IMR-90 (cell line): ENCODE measurements around the gene EHBP1. TPM values are rescaled to one million over a fixed set of nuclear protein-coding genes. Genes with fewer than 3 reads are reported as not detected.

ENCODE experiments used
- ATAC-seq: fragments of 200-7000 bp; cut with Tn5 transposase; 2 replicates; pipeline ENCODE4 v1.9.1; 2020; ENCODE audit warnings: low read depth, mild to moderate bottlenecking, moderate library complexity
- BruUV-seq: library from RNA; stranded (reverse); fragments of 400-500 nt; replicated peaks from 2 replicates; lab custom pipeline; 2021; lab: Mats Ljungman, UMichigan
- CTCF ChIA-PET: fragments of 300-600 bp; formaldehyde crosslinking; extraction: SDS; loops from one replicate; lab custom pipeline; 2021; ENCODE audit warnings: antibody characterized with exemption; lab: Yijun Ruan, JAX
- POLR2A ChIA-PET: fragments of 300-600 bp; sonication (Branson Sonifier 250); formaldehyde crosslinking; loops from one replicate; lab custom pipeline; 2022; ENCODE audit warnings: antibody characterized with exemption; ENCODE audit not compliant: unreplicated experiment; lab: Charles Lee
- DNase-seq: peaks from one replicate; pipeline ENCODE4 v3.0.0; 2013
- H2AFZ ChIP-seq: replicated peaks from 2 replicates; pipeline ENCODE3; 2013; ENCODE audit warnings: low read length, mild to moderate bottlenecking; ENCODE audit not compliant: poor library complexity
- H2AK5ac ChIP-seq: 2 replicates; pipeline ENCODE4 v1.6.1; 2013; ENCODE audit warnings: low read depth, low read length, inconsistent platforms
- H2AK9ac ChIP-seq: replicated peaks from 2 replicates; pipeline ENCODE3; 2013; ENCODE audit warnings: mild to moderate bottlenecking, low read depth, low read length, moderate library complexity; ENCODE audit not compliant: poor library complexity
- H2BK120ac ChIP-seq: 2 replicates; pipeline ENCODE4 v1.6.1; 2013; ENCODE audit warnings: low read depth, low read length, inconsistent platforms
- H2BK15ac ChIP-seq: 3 replicates; pipeline ENCODE4 v1.6.1; 2013; ENCODE audit warnings: low read depth, low read length, inconsistent platforms
- H2BK20ac ChIP-seq: 2 replicates; pipeline ENCODE4 v1.6.1; 2013; ENCODE audit warnings: low read depth, mild to moderate bottlenecking, inconsistent platforms, low read length, moderate library complexity
- H2BK5ac ChIP-seq: 2 replicates; pipeline ENCODE4 v1.6.1; 2013; ENCODE audit warnings: mild to moderate bottlenecking, low read depth, low read length, inconsistent platforms; ENCODE audit not compliant: poor library complexity, severe bottlenecking
- H3K14ac ChIP-seq: replicated peaks from 2 replicates; pipeline ENCODE4 v1.6.1; 2013; ENCODE audit warnings: low read depth, low read length, inconsistent platforms
- H3K18ac ChIP-seq: 2 replicates; pipeline ENCODE4 v1.6.1; 2013; ENCODE audit warnings: low read depth, low read length, control low read depth
- H3K23ac ChIP-seq: 2 replicates; pipeline ENCODE4 v1.6.1; 2013; ENCODE audit warnings: low read depth, low read length, inconsistent platforms
- H3K27ac ChIP-seq: 2 replicates; pipeline ENCODE4 v1.5.1; 2013; ENCODE audit warnings: mild to moderate bottlenecking, control low read depth, low read length; ENCODE audit not compliant: insufficient read depth
- H3K27me3 ChIP-seq: 2 replicates; pipeline ENCODE4 v1.6.1; 2013; ENCODE audit warnings: low read length; ENCODE audit not compliant: control insufficient read depth, insufficient read depth
- H3K36me3 ChIP-seq: 2 replicates; pipeline ENCODE4 v1.6.1; 2013; ENCODE audit warnings: low read length, mixed read lengths; ENCODE audit not compliant: control insufficient read depth, insufficient read depth
- H3K4ac ChIP-seq: 2 replicates; pipeline ENCODE4 v1.6.1; 2013; ENCODE audit warnings: low read depth, low read length, inconsistent platforms
- H3K4me1 ChIP-seq: 2 replicates; pipeline ENCODE4 v1.6.1; 2013; ENCODE audit warnings: low read length, mixed read lengths; ENCODE audit not compliant: control insufficient read depth, insufficient read depth
- H3K4me2 ChIP-seq: 2 replicates; pipeline ENCODE4 v1.6.1; 2013; ENCODE audit warnings: low read depth, mild to moderate bottlenecking, control low read depth, low read length, moderate library complexity
- H3K4me3 ChIP-seq: 2 replicates; pipeline ENCODE4 v1.5.1; 2013; ENCODE audit warnings: low read depth, mild to moderate bottlenecking, control low read depth, low read length, moderate library complexity; ENCODE audit not compliant: insufficient read depth
- H3K56ac ChIP-seq: 2 replicates; pipeline ENCODE4 v1.6.1; 2013; ENCODE audit warnings: low read length, inconsistent platforms; ENCODE audit not compliant: insufficient read depth; ENCODE audit errors: extremely low read depth
- H3K79me1 ChIP-seq, 2 experiments: 2 replicates each; pipeline ENCODE4 v1.6.1; 2013; ENCODE audit warnings: low read length in 2 of 2, inconsistent platforms in 1 of 2, low read depth in 1 of 2
- H3K9ac ChIP-seq: 2 replicates; pipeline ENCODE4 v1.6.1; 2013; ENCODE audit warnings: low read depth, low read length, control low read depth
- H3K9me1 ChIP-seq: 2 replicates; pipeline ENCODE4 v1.6.1; 2013; ENCODE audit warnings: low read length, inconsistent platforms; ENCODE audit not compliant: insufficient read depth
- H3K9me3 ChIP-seq: 2 replicates; pipeline ENCODE4 v1.6.1; 2013; ENCODE audit warnings: low read length; ENCODE audit not compliant: control insufficient read depth, insufficient read depth
- H4K20me1 ChIP-seq: 2 replicates; pipeline ENCODE4 v1.6.1; 2013; ENCODE audit warnings: low read length, inconsistent platforms; ENCODE audit not compliant: insufficient read depth
- H4K5ac ChIP-seq: 2 replicates; pipeline ENCODE4 v1.6.1; 2013; ENCODE audit warnings: mild to moderate bottlenecking, low read depth, low read length, control low read depth
- H4K8ac ChIP-seq, 2 experiments: 2 replicates each; pipeline ENCODE4 v1.6.1; 2013; ENCODE audit warnings: low read depth in 2 of 2, low read length in 2 of 2, control low read depth in 1 of 2, inconsistent platforms in 1 of 2
- H4K91ac ChIP-seq: 2 replicates; pipeline ENCODE4 v1.6.1; 2013; ENCODE audit warnings: low read depth, low read length, inconsistent platforms; ENCODE audit not compliant: insufficient read depth
- BHLHE40 ChIP-seq: fragments of 150-350 bp; IDR thresholded peaks from 2 replicates; pipeline ENCODE4 v1.6.1; 2016; ENCODE audit warnings: mild to moderate bottlenecking, low read depth, low read length
- FOS ChIP-seq: fragments of 150-350 bp; IDR thresholded peaks from 2 replicates; pipeline ENCODE4 v1.6.1; 2016; ENCODE audit warnings: low read depth, low read length
- MAFK ChIP-seq: IDR thresholded peaks from 2 replicates; pipeline ENCODE4 v1.6.1; 2012; ENCODE audit warnings: low read depth, low read length, improper control_type of control experiment
- NFE2L2 ChIP-seq: fragments of 150-350 bp; IDR thresholded peaks from 2 replicates; pipeline ENCODE4 v1.6.1; 2016; ENCODE audit warnings: low read depth, mild to moderate bottlenecking, low read length
- POLR2A ChIP-seq: IDR thresholded peaks from 2 replicates; pipeline ENCODE4 v1.6.1; 2012; ENCODE audit warnings: mild to moderate bottlenecking, low read depth, low read length
- RCOR1 ChIP-seq: IDR thresholded peaks from 2 replicates; pipeline ENCODE4 v1.6.1; 2012; ENCODE audit warnings: mild to moderate bottlenecking, low read length, improper control_type of control experiment; ENCODE audit not compliant: insufficient replicate concordance
- WGBS, 2 experiments: methylation state at CpG; one replicate each; pipeline versions ENCODE4 v1.1.5 to v1.1.7; 2013; ENCODE audit warnings: missing lambda C conversion rate in 2 of 2; ENCODE audit not compliant: insufficient read length in 1 of 2; ENCODE audit errors: extremely low coverage in 2 of 2; 5-methylcytosine and 5-hydroxymethylcytosine counted together
- dilution Hi-C: fragments of 300-500 bp; cut with HindIII; formaldehyde crosslinking; loops from one replicate; pipeline ENCODE4 v1.14.3; 2018; ENCODE audit warnings: low sequenced_read_pairs; ENCODE audit not compliant: unreplicated experiment
- in situ Hi-C: fragments of 300-500 bp; cut with MboI; formaldehyde crosslinking; loops from 3 replicates; pipeline ENCODE4 v1.14.3; 2019; ENCODE audit warnings: low sequenced_read_pairs, inconsistent platforms, mixed read lengths
- intact Hi-C: fragments of 100-400 bp; cut with micrococcal nuclease; formaldehyde crosslinking; loops from 2 replicates; pipeline ENCODE4 v1.10.0; 2022
- polyA plus RNA-seq, 3 experiments: library from polyadenylated mRNA; depleted of rRNA; stranded (reverse); fragments of >200 nt; gene quantifications; 2 replicates each; pipeline ENCODE4 v1.2.3, GENCODE V29; 2012; ENCODE audit warnings: low replicate concordance in 1 of 3
- total RNA-seq: library from RNA; depleted of rRNA; stranded (reverse); fragments of >200 nt; gene quantifications from 2 replicates; pipeline ENCODE4 v1.2.3, GENCODE V29; 2012
- TF ChIP-seq, protein P1 (sequence below): fragments of 150-350 bp; IDR thresholded peaks from 2 replicates; pipeline ENCODE4 v1.6.1; 2016; ENCODE audit warnings: low read depth, mild to moderate bottlenecking, low read length, moderate library complexity, borderline replicate concordance

The EHBP1 gene
- total and polyA plus RNA-seq, 2 of the 4 experiments (the other 2 are of a cell fraction) = 28.3 to 44.4 TPM

DNA sequence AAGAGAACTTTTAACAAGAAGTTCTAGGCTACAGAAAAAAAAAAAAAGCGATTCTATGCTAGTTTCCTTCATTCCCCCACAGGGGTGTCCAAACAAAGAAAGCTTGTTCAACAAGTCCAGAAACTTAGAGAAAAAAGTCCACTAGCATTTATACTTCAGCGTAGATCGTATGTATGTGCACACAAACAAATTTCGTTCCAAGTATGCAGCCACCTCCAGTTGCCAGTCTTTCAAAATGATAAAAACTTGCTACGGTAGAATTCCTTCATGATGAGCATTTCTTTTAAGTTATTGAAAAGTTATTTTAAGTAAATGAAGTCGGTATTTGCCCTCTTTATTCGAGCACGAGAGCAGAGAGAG is 341.4 kb downstream of the EHBP1 start:
- Histone ChIP-seq H3K14ac (no peak overlapping the region), H2AK5ac (no peak overlapping the region), H3K36me3 (peaks cover 6% of the 10 kb centered on the region), H3K27me3 (peaks cover 41% of the 10 kb centered on the region), H2AFZ (no peak overlapping the region), H3K4ac (no peak overlapping the region), H3K4me3 (no peak overlapping the region), H2BK20ac (no peak overlapping the region), H3K4me1 (peaks cover 5% of the 10 kb centered on the region), H3K27ac (no peak overlapping the region), H4K20me1 (0 out of 2 replicates have a peak, but pooled peaks cover 9% of the 10 kb centered on the region), H4K8ac (no peak overlapping the region), H3K9me3 (peaks cover 16% of the 10 kb centered on the region), H2BK5ac (no peak overlapping the region), H3K4me2 (no peak overlapping the region), H4K91ac (no peak overlapping the region), H3K9ac (no peak overlapping the region), H4K5ac (no peak overlapping the region), H3K23ac (no peak overlapping the region), H3K9me1 (no peaks in the 10 kb centered on the region), H2BK15ac (no peak overlapping the region), H2BK120ac (no peak overlapping the region), H3K56ac (no peak overlapping the region), H2AK9ac (no peak overlapping the region), H3K18ac (no peak overlapping the region), H3K79me1 (no peaks in the 10 kb centered on the region)
- CTCF ChIA-PET = interaction anchor here (0.6 kb wide), 1 partner anchor 36 kb away, joined by 3 read pairs; no protein-coding TSS in a partner anchor
- intact Hi-C loops (no loop called here), in situ Hi-C loops (loop anchor here (25.0 kb wide), 1 partner anchor 585 kb away; no protein-coding TSS in a partner anchor), dilution Hi-C loops (no loop called here)
- ATAC-seq = no peak
- TF ChIP-seq MAFK = no peak
- no peak for TF ChIP-seq POLR2A
- no peak for TF ChIP-seq BHLHE40
- TF ChIP-seq NFE2L2 = no peak
- TF ChIP-seq FOS = no peak
- TF ChIP-seq, protein P1, sequence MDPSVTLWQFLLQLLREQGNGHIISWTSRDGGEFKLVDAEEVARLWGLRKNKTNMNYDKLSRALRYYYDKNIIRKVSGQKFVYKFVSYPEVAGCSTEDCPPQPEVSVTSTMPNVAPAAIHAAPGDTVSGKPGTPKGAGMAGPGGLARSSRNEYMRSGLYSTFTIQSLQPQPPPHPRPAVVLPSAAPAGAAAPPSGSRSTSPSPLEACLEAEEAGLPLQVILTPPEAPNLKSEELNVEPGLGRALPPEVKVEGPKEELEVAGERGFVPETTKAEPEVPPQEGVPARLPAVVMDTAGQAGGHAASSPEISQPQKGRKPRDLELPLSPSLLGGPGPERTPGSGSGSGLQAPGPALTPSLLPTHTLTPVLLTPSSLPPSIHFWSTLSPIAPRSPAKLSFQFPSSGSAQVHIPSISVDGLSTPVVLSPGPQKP = no peak
- no peak for TF ChIP-seq RCOR1
- 83% methylated on average over 4 of the region's 8 CpGs; no CpG with 5 or more reads in 1 of the 2 experiments for WGBS, 2 experiments
- POLR2A ChIA-PET = no interaction called here
- no TSS peak for BruUV-seq
- no peak for DNase-seq
